ENCODE data around the gene PPP1R15B. TPM values are rescaled to one million over a fixed set of nuclear protein-coding genes. Genes with fewer than 3 reads are reported as not detected.

The PPP1R15B gene
- total RNA-seq, 2 donors from 2014 or later, result 63.9 to 71.6 TPM

- no peak for ATAC-seq (replicated peaks)
- Mint-ChIP-seq H3K9me3 (no peaks in the 10 kb centered on the region), H3K4me1 (peaks cover 27% of the 10 kb centered on the region), H3K27me3 (no peaks in the 10 kb centered on the region), H3K4me3 (no peak overlapping the region), H3K36me3 (ENCODE audit: low read depth) (peaks cover 38% of the 10 kb centered on the region), H3K27ac (peak overlapping the region; percentile 61)
Measured at GRCh38 chr1:204420039-204421004, 8.7 kb upstream of the PPP1R15B start.

GRCh38 chr1:204419064-204419403 is 7.4 kb upstream of the PPP1R15B start:
- H3K36me3 Mint-ChIP-seq (ENCODE audit: low read depth), result peaks cover 26% of the 10 kb centered on the region
- no peak overlapping the region for H3K4me3 Mint-ChIP-seq
- H3K9me3 Mint-ChIP-seq, result no peaks in the 10 kb centered on the region
- peaks cover 27% of the 10 kb centered on the region for H3K4me1 Mint-ChIP-seq
- H3K27me3 Mint-ChIP-seq, result no peaks in the 10 kb centered on the region
- no peak for ATAC-seq (replicated peaks)
- H3K27ac Mint-ChIP-seq, result peak overlapping the region; percentile 23

- H3K36me3 Mint-ChIP-seq (ENCODE audit: low read depth), result peaks cover 20% of the 10 kb centered on the region
- H3K9me3 Mint-ChIP-seq, result no peaks in the 10 kb centered on the region
Measured at GRCh38 chr1:204418174-204419063, 6.8 kb upstream of the PPP1R15B start.

GRCh38 chr1:204417074-204417997 is 5.7 kb upstream of the PPP1R15B start:
- Mint-ChIP-seq H3K27ac (peak overlapping the region; percentile 64), H3K27me3 (no peaks in the 10 kb centered on the region), H3K4me3 (peak overlapping the region; percentile 55), H3K36me3 (ENCODE audit: low read depth) (peaks cover 10% of the 10 kb centered on the region), H3K4me1 (peaks cover 27% of the 10 kb centered on the region), H3K9me3 (no peaks in the 10 kb centered on the region)
- ATAC-seq (replicated peaks), result peak; percentile 84

More at GRCh38 chr1:204418174-204419063, 6.8 kb upstream of the PPP1R15B start:
- ATAC-seq (replicated peaks), result no peak
- Mint-ChIP-seq H3K27ac (peak overlapping the region; percentile 64), H3K27me3 (no peaks in the 10 kb centered on the region), H3K4me3 (peak overlapping the region; percentile 55), H3K4me1 (peaks cover 27% of the 10 kb centered on the region)

- ATAC-seq (replicated peaks), result no peak
- no peak overlapping the region for H3K4me3 Mint-ChIP-seq
- H3K27ac Mint-ChIP-seq, result no peak overlapping the region
- no peaks in the 10 kb centered on the region for H3K27me3 Mint-ChIP-seq
- H3K36me3 Mint-ChIP-seq (ENCODE audit: low read depth), result peaks cover 8% of the 10 kb centered on the region
- H3K4me1 Mint-ChIP-seq, result peaks cover 27% of the 10 kb centered on the region
- H3K9me3 Mint-ChIP-seq, result no peaks in the 10 kb centered on the region
Measured at GRCh38 chr1:204416589-204417073, 5.0 kb upstream of the PPP1R15B start.

- Mint-ChIP-seq H3K27me3 (no peaks in the 10 kb centered on the region), H3K4me3 (no peak overlapping the region), H3K27ac (no peak overlapping the region), H3K36me3 (ENCODE audit: low read depth) (peaks cover 16% of the 10 kb centered on the region), H3K9me3 (no peaks in the 10 kb centered on the region), H3K4me1 (peaks cover 24% of the 10 kb centered on the region)
- no peak for ATAC-seq (replicated peaks)
Measured at GRCh38 chr1:204415351-204415750, 3.7 kb upstream of the PPP1R15B start.

- no peak overlapping the region for H3K27ac Mint-ChIP-seq
- peaks cover 14% of the 10 kb centered on the region for H3K4me1 Mint-ChIP-seq
Measured at GRCh38 chr1:204414016-204414415, 2.4 kb upstream of the PPP1R15B start.

GRCh38 chr1:204413170-204413535 is 1.5 kb upstream of the PPP1R15B start:
- Mint-ChIP-seq H3K27me3 (no peaks in the 10 kb centered on the region), H3K4me1 (peaks cover 14% of the 10 kb centered on the region), H3K27ac (peak overlapping the region; percentile 99), H3K4me3 (peak overlapping the region; percentile 98), H3K36me3 (ENCODE audit: low read depth) (peaks cover 38% of the 10 kb centered on the region), H3K9me3 (no peaks in the 10 kb centered on the region)
- no peak for ATAC-seq (replicated peaks)

More at GRCh38 chr1:204414016-204414415, 2.4 kb upstream of the PPP1R15B start:
- Mint-ChIP-seq H3K36me3 (ENCODE audit: low read depth) (peaks cover 29% of the 10 kb centered on the region), H3K27me3 (no peaks in the 10 kb centered on the region), H3K9me3 (no peaks in the 10 kb centered on the region), H3K4me3 (no peak overlapping the region)
- ATAC-seq (replicated peaks), result no peak

GRCh38 chr1:204410688-204411450 is 748 bp downstream of the PPP1R15B start:
- H3K27ac Mint-ChIP-seq, result peak overlapping the region; percentile 99
- H3K4me3 Mint-ChIP-seq, result peak overlapping the region; percentile 98
- H3K36me3 Mint-ChIP-seq (ENCODE audit: low read depth), result peaks cover 61% of the 10 kb centered on the region
- peak; percentile 42 for ATAC-seq (replicated peaks)
- peaks cover 4% of the 10 kb centered on the region for H3K4me1 Mint-ChIP-seq
- H3K9me3 Mint-ChIP-seq, result no peaks in the 10 kb centered on the region
- H3K27me3 Mint-ChIP-seq, result no peaks in the 10 kb centered on the region

GRCh38 chr1:204409836-204410687 is 1.6 kb downstream of the PPP1R15B start:
- Mint-ChIP-seq H3K9me3 (no peaks in the 10 kb centered on the region), H3K4me1 (peaks cover 5% of the 10 kb centered on the region), H3K27me3 (no peaks in the 10 kb centered on the region), H3K36me3 (ENCODE audit: low read depth) (peaks cover 69% of the 10 kb centered on the region), H3K27ac (peak overlapping the region; percentile 99), H3K4me3 (peak overlapping the region; percentile 98)
- ATAC-seq (replicated peaks), result no peak

- H3K36me3 Mint-ChIP-seq (ENCODE audit: low read depth), result peaks cover 78% of the 10 kb centered on the region
- H3K4me3 Mint-ChIP-seq, result peak overlapping the region; percentile 98
- H3K27ac Mint-ChIP-seq, result peak overlapping the region; percentile 99
- no peaks in the 10 kb centered on the region for H3K9me3 Mint-ChIP-seq
- H3K4me1 Mint-ChIP-seq, result peaks cover 5% of the 10 kb centered on the region
- no peaks in the 10 kb centered on the region for H3K27me3 Mint-ChIP-seq
- ATAC-seq (replicated peaks), result no peak
Measured at GRCh38 chr1:204409123-204409522, 2.5 kb downstream of the PPP1R15B start.

GRCh38 chr1:204408602-204409001 is 3.0 kb downstream of the PPP1R15B start:
- no peak for ATAC-seq (replicated peaks)
- H3K36me3 Mint-ChIP-seq (ENCODE audit: low read depth), result peaks cover 84% of the 10 kb centered on the region
- H3K4me1 Mint-ChIP-seq, result peaks cover 5% of the 10 kb centered on the region
- no peaks in the 10 kb centered on the region for H3K27me3 Mint-ChIP-seq
- H3K4me3 Mint-ChIP-seq, result peak overlapping the region; percentile 98
- peak overlapping the region; percentile 99 for H3K27ac Mint-ChIP-seq
- H3K9me3 Mint-ChIP-seq, result no peaks in the 10 kb centered on the region

Measured in activated T-helper 17 cell treated with anti-CD3 and anti-CD28 coated beads, Interleukin-2, amount 50 U/mL, for 72 hours (primary cell).